ENCODE data around the gene UCK1.

Gene UCK1

GRCh38 chr9:131499254-131499767 lies 31.8 kb downstream of the UCK1 start:
- TF ChIP-seq CTCF (IDR thresholded peaks at IDR 0.05; ENCODE audit: extremely low read depth, missing control alignments), result no peak
- no peak for DNase-seq (ENCODE audit: low spot score)

DNA sequence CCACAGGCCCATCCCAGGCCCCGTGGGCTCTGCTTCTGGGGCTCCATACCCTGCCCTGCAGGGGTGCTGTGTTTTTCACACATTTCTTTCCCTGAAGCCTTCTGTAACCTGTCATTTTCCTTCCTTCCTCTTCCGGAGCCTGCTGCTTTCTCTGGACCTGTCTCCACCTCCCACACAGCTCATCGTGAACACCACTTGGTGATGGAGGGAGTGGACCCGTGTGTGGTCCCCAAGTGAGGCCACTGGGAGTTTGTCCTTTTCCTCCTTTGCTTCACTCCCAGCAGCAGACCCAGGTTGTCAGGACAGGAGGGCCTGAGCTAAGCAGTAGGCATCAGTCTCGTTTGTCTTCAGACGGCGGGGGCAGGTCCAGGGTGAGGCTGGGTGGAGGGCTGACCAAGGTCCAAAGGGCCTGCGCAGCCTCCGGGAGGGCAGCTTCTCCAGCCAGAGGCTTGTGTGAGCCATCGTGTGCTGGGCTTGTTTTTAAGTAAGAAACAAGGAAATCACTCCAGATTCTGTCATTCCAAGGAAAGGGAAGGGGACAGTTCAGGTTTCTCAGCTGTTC lies 34.1 kb downstream of the UCK1 start:
- DNase-seq (ENCODE audit: low spot score), result no peak
- no peak for TF ChIP-seq CTCF (IDR thresholded peaks at IDR 0.05; ENCODE audit: extremely low read depth, missing control alignments)

DNA sequence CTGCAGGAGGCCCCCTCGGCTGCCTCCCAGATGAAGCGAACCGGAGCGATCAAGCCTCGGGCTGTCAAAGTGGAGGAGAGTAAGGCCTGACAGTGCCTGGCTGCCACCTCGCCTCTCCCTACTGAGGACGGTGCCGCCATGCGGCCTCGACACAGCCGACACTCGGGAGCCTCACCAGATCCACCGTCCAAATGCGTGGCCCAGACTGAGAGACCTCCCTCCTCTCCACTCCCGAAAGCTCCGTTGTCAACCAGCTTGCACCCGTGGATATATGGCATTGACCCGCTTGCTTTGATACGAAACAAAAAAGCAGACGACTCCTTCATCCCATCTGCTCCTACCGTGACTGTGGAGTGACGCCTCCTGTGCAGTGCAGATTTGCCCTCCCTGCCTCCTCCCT lies 35.3 kb downstream of the UCK1 start:
- DNase-seq (ENCODE audit: low spot score), result no peak
- TF ChIP-seq CTCF (IDR thresholded peaks at IDR 0.05; ENCODE audit: extremely low read depth, missing control alignments), result no peak

GRCh38 chr9:131494296-131494870 lies 36.7 kb downstream of the UCK1 start:
- no peak for TF ChIP-seq CTCF (IDR thresholded peaks at IDR 0.05; ENCODE audit: extremely low read depth, missing control alignments)
- no peak for DNase-seq (ENCODE audit: low spot score)

DNA sequence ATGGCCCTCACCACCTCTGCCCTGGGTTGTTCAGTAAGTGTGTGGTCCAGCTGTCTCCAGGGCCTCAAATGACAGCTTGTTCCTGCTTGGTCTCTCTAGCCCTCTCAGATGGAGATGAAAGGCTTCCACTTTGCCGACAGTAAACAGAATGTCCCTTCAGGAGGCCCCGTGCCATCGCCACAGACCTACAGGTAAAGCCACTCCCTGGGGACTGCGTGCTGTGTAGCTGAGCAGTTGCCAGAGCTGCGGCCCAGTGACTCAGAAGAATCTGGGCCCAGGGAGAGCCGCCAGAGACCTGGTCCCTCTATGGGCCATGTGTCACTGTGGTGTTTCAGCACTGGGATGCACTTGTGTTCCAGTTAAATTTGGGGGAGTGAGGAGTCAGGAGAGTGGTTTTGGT lies 39.0 kb downstream of the UCK1 start:
- no peak for TF ChIP-seq CTCF (IDR thresholded peaks at IDR 0.05; ENCODE audit: extremely low read depth, missing control alignments)
- DNase-seq (ENCODE audit: low spot score), result no peak

- no peak for TF ChIP-seq CTCF (IDR thresholded peaks at IDR 0.05; ENCODE audit: extremely low read depth, missing control alignments)
- DNase-seq (ENCODE audit: low spot score), result no peak
Measured at GRCh38 chr9:131491001-131491710, 39.9 kb downstream of the UCK1 start.

DNA sequence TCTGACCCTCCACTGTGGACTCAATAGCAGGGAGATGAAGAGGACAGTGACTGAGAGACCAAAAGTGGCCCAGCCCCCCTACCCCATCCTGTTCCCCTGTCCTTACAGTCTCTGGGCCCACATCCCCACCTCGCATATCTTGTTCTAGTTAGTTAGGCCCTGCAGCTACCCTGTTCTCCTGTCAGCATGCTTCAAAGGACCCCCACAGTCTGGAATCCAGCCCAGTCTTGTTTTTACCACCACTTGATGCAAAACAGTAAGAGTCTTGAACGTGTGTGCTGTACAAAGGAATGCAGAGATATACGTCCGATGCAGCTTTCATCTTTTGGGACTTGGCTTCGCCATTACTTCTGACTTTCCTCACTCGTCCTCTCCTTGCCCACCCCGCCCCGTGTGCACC lies 40.5 kb downstream of the UCK1 start:
- TF ChIP-seq CTCF (IDR thresholded peaks at IDR 0.05; ENCODE audit: extremely low read depth, missing control alignments), result no peak
- DNase-seq (ENCODE audit: low spot score), result no peak
